Hindlimb muscle (tissue), 1 donor: Measurements from ENCODE around the gene C7orf25. TPM values are rescaled to one million over a fixed set of nuclear protein-coding genes. Genes with fewer than 3 reads are reported as not detected.
A peak's percentile ranks its signal among the peaks of the same experiment; 100 is the strongest.

Experiments used
- DNase-seq: peaks from one replicate; pipeline ENCODE4 v3.0.0-alpha.2; 2013
- polyA plus RNA-seq: library from polyadenylated mRNA; unstranded; fragments of 120-200 nt; gene quantifications from one replicate; pipeline ENCODE4 v1.2.1, GENCODE V29; 2013; ENCODE audit not compliant: insufficient read length

Gene C7orf25
- polyA plus RNA-seq, 1 donor = 1.8 TPM

DNA sequence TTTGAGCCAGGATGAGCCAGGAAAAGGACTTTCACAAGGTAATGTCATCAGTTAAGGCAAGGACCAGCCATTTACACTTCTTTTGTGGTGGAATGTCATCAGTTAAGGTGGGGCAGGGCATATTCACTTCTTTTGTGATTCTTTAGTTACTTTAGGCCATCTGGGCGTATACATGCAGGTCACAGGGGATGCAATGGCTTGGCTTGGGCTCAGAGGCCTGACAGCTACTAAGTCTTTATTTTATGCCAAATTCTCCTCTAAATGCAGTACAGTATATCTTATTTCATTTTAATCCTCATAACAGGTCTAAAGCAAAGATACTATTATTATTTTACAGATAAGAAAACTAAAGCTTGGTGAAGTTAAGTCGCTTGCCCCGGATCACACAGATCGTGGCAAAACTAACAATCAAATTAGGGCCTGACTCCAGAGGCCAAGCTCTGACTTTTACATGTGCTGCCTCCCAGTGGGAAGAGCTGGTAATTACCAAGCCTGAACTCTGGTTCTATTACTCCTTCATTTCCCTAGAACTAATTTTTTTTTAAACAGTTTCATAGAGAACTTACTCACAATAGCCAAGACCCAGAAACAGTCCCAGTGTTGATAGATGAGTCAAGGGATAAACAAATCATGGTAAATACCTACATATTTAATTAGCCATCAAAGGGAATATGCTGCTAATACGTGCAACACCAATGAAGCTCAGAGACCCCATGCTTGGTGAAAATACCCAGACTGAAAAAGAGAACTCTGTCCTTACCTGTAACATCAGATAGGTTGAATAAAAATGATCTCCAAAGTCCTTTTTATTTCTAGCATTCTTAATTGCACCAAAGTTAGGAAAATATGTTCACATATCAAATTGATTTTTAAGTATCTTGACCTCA is 35.4 kb downstream of the C7orf25 start:
- peak; percentile 37 for DNase-seq

DNA sequence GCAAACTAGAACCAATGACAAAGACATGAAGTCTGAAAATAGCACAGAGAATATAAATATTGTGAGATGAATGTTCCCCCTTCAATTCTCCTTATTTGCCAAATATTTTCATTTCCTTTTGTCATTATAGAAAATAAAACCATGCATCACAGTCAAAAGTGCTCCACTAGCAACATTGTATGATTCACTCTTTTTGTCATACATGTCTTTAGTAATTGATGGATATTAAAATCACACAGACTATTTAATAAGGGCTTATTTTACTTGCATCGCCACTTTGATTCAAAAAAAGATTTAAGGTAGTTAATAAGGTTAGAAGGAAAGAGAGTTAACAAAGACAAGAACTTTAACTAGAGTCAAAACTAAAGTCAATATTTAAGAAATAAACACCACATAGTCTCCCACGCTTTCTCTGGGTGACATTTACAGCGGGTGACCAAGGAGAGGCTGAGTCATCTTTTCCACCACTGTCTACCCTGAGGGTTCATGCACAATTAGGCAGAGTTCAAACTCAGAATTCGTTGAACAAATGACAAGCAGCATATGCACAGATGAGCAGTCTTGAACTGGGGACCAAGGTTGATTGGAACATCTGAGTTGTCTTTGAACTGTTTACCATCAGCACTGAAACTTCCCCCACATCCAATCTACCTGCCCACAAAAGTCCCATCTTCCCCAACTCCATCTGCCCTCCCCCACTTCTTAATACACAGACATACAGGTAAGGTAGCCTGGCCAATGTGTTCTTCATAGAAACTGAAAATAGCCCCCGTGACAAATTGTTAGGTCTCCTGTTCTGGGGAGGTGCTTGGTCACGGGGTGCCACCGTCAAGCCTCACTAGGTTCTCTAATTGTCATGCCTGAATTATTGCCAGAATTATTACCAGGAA is 42.5 kb downstream of the C7orf25 start:
- DNase-seq = no peak

DNA sequence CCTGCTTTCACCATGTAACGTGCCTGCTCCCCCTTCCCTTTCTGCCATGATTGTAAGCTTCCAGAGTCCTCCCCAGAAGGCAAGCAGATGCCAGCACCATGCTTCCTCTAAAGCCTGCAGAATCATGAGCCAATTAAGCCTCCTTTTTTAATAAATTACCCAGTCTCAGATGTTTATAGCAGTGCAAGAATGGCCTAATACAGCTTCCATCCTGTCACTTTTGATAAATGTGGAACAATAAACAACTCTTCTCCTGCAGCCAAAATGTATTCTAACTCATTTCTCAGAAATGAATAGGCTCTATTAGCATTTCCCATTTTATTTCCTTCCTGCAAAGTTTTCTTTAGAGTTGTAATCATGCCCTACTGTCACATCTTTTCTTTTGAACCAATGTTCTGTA is 43.4 kb downstream of the C7orf25 start:
- DNase-seq = no peak

Other genes with a start within 250 kb of the C7orf25 start
- gene PSMA2, start 20.1 kb upstream of the C7orf25 start, polyA plus RNA-seq = 101 TPM
- 35.9 TPM for gene MRPL32, start 20.3 kb upstream of the C7orf25 start, polyA plus RNA-seq
- gene HECW1, start 200.6 kb upstream of the C7orf25 start, polyA plus RNA-seq = 0.14 TPM